GM21381 (cell line): Measurements from ENCODE around the gene NPR1.
"Not testable (repeated sequence)": the region's sequence is repeated elsewhere in the genome, so short reads cannot be mapped to it uniquely, and the experiment has no call there.

Experiments used
- ATAC-seq: cut with Tn5 transposase; IDR thresholded peaks from one replicate; pipeline ENCODE4 v1.9.1; 2021; ENCODE audit warnings: mild to moderate bottlenecking, moderate library complexity; ENCODE audit not compliant: unreplicated experiment

Gene NPR1

DNA sequence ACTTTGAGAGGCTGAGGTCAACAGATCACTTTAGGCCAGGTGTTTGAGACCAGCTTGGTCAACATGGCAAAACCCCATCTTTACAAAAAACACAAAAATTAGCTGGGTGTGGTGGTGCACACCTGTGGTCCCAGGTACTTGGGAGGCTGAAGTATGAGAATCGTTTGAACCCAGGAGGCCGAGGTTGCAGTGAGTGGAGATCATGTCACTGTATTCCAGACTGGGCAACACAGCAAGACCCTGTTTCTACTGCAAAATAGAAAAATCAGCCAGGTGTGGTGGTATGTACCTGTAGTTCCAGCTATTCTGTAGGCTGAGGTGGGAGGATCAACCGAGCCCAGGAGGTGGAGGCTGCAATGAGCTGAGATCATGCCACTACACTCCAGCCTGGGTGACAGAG is 45.2 kb downstream of the NPR1 start:
- no peak for ATAC-seq

DNA sequence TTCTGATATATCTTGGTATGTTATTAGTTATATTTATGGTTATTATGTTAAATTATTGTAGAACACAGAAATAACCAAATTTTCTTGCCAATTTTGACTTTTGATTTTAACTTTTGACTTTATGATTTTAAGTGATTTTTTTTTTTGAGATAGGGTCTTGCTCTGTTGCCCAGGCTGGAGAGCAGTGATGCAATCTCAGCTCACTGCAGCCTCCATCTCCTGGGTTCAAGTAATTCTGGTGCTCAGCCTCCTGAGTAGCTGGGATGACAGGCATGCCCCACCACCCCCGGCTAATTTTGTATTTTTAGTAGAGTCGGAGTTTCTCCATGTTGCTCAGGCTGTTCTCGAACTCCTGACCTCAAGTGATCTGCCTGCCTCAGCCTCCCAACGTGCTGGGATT is 46.1 kb downstream of the NPR1 start:
- ATAC-seq, result not testable (repeated sequence)

DNA sequence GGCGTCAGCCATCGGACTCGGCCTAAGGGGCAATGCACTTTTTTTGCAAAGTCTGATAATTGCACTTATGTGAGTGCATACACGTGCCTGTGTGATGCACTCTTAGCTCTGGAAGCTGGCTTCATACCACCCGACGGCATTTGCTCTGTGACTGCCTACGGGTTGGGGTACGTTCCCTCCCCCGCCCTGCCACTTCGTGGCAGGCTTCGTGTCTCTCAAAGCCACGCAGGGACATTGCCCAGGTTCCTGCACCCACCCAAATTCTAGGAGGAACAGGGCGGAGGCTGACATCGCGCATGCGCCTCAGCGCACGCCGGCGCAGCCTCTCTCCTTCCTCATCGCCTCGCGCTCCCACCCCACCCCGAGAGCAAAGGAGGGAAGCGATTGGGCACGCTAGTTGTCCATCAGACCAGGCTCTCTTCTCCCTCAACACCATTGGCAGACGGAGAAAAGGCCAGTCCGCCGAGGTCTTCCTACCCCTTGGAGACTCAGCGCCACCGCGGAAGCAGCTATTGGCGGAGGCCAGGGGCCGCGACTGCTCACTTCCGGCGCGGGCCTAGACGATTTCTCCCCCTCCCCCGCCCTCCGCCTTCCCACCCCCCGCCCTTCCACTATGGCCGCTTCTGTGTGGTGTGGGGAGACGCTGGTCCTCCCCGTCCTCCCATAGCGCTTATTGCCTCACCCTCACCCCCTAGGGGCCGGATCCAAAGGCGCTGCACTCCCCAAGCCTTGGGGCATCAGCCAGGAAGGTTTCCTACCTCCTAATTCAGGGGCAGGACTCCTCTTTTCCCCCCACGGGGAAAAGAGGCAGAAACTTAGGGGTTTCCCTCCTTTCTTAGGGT is 49.2 kb downstream of the NPR1 start, which contains the start of gene INTS3:
TSS of gene INTS3 (plus strand) at position 588 of the 842 bp plus-strand sequence. CDS start 585 bp downstream, outside the sequence.
- ATAC-seq, result peak; percentile 95

DNA sequence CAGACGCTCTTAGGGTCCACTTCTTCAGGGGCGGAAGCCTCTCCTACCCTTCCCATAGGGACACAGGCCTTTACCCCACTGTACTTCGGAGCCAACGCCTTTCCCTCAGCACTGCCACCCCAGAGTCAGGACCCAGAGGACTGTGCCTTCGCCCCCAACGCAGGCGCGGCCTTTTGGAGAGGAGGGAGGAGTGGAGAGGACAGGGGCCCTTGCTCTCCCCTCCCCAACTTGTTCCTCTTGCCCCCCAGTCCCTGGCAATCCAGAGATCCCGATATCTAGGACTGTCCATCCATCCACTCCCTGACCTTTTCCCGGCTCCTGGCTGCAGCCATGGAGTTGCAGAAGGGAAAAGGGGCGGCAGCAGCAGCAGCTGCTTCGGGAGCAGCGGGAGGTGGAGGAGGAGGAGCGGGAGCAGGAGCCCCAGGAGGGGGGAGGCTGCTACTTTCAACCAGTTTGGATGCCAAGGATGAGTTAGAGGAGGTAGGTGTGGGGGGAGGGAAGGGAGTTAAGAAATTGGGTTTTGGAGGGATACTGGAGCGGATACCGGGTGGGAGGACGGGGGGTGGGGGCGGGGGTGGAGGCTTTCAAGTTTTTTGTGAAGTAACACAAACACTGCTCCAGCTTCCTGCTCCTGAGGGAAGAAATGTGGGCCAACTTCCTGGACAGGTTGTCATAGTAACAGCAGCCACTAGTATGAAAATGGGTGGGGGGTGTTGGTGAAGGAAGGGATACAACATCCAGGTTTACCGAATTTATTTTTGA is 50.0 kb downstream of the NPR1 start:
- ATAC-seq, result no peak

DNA sequence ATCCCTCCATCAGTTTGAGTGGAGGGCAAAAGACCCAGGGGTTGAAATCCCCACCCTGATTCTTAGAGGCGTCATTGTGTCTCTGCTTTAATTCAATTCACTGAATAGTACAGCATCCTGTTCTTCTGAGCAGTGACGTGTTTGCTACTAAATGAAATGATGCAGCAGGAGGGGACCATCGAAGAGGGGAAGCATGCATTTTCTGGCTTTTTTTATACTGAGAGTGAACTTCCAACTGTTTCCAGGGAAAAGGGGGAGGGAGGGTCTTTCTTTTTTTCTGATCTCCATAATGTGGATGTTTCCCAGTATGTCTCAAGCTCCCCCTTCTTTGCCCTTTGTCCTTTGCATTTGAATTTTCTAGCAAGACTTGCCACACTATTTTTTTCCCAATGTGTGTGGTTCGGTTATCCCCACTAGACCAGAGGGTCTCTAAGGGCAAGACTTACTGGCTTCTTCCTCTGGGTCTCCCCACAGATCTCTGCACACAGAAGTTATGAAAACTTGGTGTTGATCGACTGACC is 52.0 kb downstream of the NPR1 start:
- ATAC-seq, result no peak

DNA sequence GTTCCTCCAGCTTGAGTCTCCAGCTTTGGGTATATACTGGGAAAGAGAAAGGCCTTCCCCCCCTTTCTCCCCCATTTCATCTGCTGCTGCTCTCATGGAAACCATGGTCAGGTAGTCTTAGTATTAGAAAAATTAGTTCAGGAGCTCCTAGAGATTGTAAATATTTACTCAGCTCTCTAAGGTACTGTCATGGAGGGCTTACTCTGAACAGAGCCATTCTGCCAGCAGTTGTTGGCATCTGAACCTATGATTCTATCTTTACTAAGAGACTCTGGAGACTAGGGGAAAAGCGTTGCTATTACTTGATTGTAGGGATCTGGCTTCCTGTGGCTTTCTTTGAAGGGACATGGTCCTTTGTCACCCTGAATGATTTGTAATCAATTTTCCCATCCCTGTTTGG is 55.5 kb downstream of the NPR1 start:
- no peak for ATAC-seq

DNA sequence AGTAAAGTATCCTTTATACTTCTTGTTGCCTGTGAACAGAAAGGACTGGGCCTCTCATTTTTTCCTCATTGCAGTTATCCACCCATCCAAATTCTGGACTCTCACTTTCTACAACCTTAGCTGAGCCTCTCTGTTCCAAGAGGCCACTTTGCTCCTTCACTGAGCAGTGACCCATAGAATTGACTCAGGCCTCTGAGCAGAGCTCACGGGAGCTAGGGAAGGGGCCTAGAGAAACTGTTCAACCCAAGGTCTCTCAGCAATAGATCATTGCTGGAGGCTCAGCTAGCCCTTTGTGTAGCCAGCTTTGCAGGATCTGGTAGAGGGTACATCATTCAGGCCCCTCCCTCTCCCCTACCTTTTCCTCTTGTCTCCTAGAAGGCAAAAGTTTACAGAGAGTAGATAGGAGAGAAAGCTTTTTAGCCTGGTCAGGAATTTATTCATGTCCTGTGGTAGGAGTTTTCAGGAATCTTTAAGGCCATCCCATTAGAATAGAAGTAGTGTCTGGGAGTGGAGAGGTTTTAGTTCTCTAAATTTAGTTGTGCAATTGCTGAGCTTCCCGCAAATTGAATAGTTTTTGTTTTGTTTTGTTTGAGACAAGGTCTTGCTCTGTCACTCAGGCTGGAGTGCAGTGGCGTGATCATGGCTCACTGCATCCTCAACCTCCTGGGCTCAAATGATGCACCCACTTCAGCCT is 56.1 kb downstream of the NPR1 start:
- ATAC-seq, result no peak

DNA sequence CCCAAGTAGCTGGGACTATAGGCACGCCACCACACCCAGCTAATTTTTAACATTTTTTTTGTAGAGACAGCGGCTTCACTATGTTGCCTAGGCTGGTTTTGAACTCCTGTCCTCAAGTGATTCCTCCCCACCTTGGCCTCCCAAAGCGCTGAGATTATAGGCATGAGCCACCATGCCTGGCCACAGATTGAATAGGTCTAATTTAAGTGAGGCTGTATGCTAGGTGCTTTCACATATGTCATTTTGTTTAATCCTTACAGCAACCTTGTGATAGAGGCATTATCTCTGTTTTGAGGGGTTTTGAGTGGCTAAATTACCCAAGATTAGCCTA is 56.6 kb downstream of the NPR1 start:
- no peak for ATAC-seq

DNA sequence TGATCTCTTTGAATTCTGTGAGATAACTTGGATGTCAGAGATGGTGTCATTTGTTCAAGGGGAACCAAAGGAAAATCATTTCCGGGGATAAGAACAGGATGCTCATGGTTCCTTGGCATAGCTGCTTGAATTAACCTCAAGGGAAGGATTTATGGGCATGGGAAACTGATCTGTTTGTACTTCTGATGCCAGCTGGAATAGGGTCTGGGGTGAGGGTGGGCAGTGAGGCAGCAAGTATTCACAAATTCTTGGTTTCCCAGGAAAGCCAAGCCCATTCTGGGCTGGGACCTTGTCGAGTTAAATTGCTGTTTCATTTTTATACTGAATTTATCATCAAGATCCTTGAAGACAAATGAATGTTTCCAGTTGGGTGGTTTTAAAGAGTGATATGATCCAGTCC is 63.5 kb downstream of the NPR1 start:
- ATAC-seq, result no peak

DNA sequence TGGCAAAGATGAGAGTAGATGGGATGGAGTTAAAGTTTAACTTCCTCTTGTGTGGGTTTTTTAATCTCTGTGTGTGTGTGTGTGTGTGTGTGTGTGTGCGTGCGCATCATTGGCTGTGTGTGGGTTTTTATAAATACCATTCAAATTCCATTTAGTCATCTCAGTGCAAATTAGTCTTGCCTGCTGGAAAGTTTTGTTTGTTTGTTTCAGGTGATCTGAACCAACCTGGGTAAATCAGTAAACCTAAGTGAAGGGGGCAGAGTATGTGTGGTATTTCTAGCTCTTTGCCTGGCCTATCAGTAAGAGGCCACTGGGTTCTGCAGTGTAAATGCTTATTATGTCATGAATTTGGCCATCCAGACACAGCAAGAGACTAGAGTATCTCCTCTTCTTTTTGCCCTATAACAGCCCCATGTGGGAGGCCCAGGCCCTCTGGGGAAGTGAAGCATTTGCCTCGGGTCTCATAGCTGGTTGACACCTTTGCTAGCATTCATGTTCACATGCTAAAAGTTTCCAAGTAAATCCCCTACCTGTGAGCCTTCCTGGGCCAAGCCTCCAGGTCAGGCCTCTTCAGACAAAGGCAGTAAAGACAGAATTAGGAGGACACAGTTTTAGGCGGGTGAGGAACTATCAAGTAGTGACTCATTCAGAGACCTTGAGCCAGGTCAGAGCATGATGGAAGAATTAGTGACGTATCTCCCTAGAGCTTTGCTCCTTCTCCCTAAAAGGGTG is 64.1 kb downstream of the NPR1 start:
- ATAC-seq, result peak; percentile 50
